ENCODE measurements around the gene AIPL1.

Gene AIPL1

DNA sequence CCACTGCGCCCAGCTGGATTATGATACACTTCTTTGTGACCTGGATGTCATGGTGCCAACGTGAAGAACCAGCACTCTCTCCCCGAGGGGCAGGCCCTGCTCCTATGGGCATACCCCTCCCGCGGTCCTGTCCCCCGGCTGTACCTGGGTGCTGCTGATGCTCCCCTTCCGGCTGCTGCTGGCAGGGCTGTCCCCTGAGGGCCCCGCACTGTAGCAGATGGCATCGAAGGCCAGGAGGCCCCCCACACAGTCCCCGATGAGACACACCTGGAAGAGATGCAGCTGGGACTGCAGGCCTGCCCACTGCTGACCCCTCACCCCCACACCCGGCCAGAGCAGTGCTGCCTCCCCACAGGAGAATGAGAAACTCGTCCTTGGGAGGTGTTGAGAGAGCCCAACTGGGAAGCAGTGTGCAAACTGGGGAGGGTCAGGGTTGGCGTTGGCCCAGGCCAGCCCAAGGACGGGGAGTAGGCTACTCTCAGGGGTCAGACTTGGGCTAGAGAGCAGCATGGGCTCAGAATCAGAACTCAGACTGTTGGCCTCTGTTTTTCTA lies 43.0 kb upstream of the AIPL1 start:
- TF ChIP-seq, protein P1, sequence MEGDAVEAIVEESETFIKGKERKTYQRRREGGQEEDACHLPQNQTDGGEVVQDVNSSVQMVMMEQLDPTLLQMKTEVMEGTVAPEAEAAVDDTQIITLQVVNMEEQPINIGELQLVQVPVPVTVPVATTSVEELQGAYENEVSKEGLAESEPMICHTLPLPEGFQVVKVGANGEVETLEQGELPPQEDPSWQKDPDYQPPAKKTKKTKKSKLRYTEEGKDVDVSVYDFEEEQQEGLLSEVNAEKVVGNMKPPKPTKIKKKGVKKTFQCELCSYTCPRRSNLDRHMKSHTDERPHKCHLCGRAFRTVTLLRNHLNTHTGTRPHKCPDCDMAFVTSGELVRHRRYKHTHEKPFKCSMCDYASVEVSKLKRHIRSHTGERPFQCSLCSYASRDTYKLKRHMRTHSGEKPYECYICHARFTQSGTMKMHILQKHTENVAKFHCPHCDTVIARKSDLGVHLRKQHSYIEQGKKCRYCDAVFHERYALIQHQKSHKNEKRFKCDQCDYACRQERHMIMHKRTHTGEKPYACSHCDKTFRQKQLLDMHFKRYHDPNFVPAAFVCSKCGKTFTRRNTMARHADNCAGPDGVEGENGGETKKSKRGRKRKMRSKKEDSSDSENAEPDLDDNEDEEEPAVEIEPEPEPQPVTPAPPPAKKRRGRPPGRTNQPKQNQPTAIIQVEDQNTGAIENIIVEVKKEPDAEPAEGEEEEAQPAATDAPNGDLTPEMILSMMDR (IDR thresholded peaks at IDR 0.05; ENCODE audit: insufficient read depth, low read length, poor library complexity, severe bottlenecking): no peak
- no peak for TF ChIP-seq EZH2phosphoT487 (conservative IDR thresholded peaks at IDR 0.05; ENCODE audit: low read length)
- H3K27ac ChIP-seq (ENCODE audit: low read depth, low read length): no peak overlapping the region

DNA sequence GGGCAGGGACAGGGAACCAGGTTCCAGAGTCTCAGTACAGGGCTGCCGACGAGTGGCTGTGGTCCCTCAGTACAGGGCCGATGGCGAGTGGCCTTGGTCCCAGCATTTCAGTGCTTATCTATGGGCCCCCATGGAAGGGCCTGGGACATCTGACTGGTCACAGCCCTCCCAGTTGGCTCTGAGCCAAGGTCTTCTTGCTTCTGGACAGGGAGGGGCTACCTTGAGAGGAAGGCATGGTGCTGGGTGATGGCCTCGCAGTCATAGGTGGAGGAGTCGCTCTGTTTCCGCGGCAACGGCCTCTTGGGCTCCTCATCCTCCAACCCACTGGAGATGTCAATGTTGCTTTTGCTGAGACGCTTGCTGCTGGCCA lies 41.9 kb upstream of the AIPL1 start:
- no peak overlapping the region for H3K9ac ChIP-seq (ENCODE audit: low read length)
- no peaks in the 10 kb centered on the region for H4K20me1 ChIP-seq (ENCODE audit: low read depth, low read length)
- H3K9me2 ChIP-seq (replicated peaks; ENCODE audit: insufficient read depth, low read length): no peaks in the 10 kb centered on the region
- no peak overlapping the region for H3K27ac ChIP-seq (ENCODE audit: low read depth, low read length)
- H3K27me3 ChIP-seq (ENCODE audit: low read length): no peaks in the 10 kb centered on the region
- H3K79me2 ChIP-seq (ENCODE audit: insufficient read depth, low read length): no peaks in the 10 kb centered on the region
- no peaks in the 10 kb centered on the region for H3K9me3 ChIP-seq (ENCODE audit: insufficient read depth, low read length)
- no peaks in the 10 kb centered on the region for H3K36me3 ChIP-seq (ENCODE audit: low read length)
- TF ChIP-seq, protein P1 (IDR thresholded peaks at IDR 0.05; ENCODE audit: insufficient read depth, low read length, poor library complexity, severe bottlenecking): no peak
- TF ChIP-seq EZH2phosphoT487 (conservative IDR thresholded peaks at IDR 0.05; ENCODE audit: low read length): no peak
- no peak overlapping the region for H3K4me3 ChIP-seq (ENCODE audit: insufficient read depth, low read length, poor library complexity, severe bottlenecking)
- no peak overlapping the region for H2AFZ ChIP-seq (ENCODE audit: low read depth, low read length, severe bottlenecking)
- no peak overlapping the region for H3K4me2 ChIP-seq (ENCODE audit: low read depth, low read length, poor library complexity, severe bottlenecking)
- H3F3A ChIP-seq (ENCODE audit: insufficient read depth): no peaks in the 10 kb centered on the region

More for the DNA sequence above, 43.0 kb upstream of the AIPL1 start:
- Histone ChIP-seq H3K79me2 (ENCODE audit: insufficient read depth, low read length) (no peaks in the 10 kb centered on the region), H3K4me3 (ENCODE audit: insufficient read depth, low read length, poor library complexity, severe bottlenecking) (no peak overlapping the region), H3K9me2 (replicated peaks; ENCODE audit: insufficient read depth, low read length) (no peaks in the 10 kb centered on the region), H3K9me3 (ENCODE audit: insufficient read depth, low read length) (no peaks in the 10 kb centered on the region), H3K4me2 (ENCODE audit: low read depth, low read length, poor library complexity, severe bottlenecking) (no peak overlapping the region), H4K20me1 (ENCODE audit: low read depth, low read length) (no peaks in the 10 kb centered on the region), H2AFZ (ENCODE audit: low read depth, low read length, severe bottlenecking) (no peak overlapping the region), H3K9ac (ENCODE audit: low read length) (no peak overlapping the region), H3K36me3 (ENCODE audit: low read length) (no peaks in the 10 kb centered on the region), H3F3A (ENCODE audit: insufficient read depth) (no peaks in the 10 kb centered on the region), H3K27me3 (ENCODE audit: low read length) (no peaks in the 10 kb centered on the region)

DNA sequence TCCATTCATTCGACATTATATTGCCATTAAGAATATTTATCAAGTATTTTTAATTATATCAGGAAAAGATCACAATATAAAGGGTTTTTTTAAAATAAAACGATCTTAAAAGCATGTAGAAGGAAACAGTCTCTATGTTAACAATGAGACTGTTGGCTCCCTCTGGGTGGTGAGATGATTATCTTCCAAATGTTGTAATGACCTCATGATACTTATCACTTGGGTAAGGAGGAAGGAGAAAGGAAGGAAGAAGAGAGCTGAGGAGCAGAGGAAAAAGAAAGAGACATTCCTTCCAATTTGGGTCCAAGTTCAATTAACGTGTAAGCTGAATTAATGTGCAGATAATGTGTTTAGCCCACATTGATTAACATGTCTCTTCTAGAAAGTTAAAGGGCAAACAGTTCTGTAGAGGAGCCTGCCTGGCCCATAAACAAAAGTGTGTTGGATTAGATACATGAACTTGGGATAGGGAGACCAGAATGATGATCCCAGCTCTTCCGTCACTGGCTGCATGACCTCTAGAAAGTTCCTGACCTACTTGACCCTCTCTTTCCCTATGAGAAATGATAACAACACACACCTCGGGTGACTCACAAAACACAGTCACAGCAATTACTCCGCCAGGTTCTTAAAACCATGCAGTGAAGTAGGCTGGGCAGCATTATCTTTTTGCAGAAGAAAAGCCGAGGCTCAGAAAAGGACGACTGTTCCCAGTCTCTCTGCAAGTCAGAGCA lies 41.3 kb upstream of the AIPL1 start:
- H2AFZ ChIP-seq (ENCODE audit: low read depth, low read length, severe bottlenecking): no peak overlapping the region
- H3K9me3 ChIP-seq (ENCODE audit: insufficient read depth, low read length): no peaks in the 10 kb centered on the region

More for the DNA sequence above, 41.3 kb upstream of the AIPL1 start:
- TF ChIP-seq, protein P1 (IDR thresholded peaks at IDR 0.05; ENCODE audit: insufficient read depth, low read length, poor library complexity, severe bottlenecking): no peak
- no peak for TF ChIP-seq EZH2phosphoT487 (conservative IDR thresholded peaks at IDR 0.05; ENCODE audit: low read length)
- Histone ChIP-seq H3K9ac (ENCODE audit: low read length) (no peak overlapping the region), H3K79me2 (ENCODE audit: insufficient read depth, low read length) (no peaks in the 10 kb centered on the region), H3K27me3 (ENCODE audit: low read length) (no peaks in the 10 kb centered on the region), H3K9me2 (replicated peaks; ENCODE audit: insufficient read depth, low read length) (no peaks in the 10 kb centered on the region), H4K20me1 (ENCODE audit: low read depth, low read length) (no peaks in the 10 kb centered on the region), H3K4me2 (ENCODE audit: low read depth, low read length, poor library complexity, severe bottlenecking) (no peak overlapping the region), H3K4me3 (ENCODE audit: insufficient read depth, low read length, poor library complexity, severe bottlenecking) (no peak overlapping the region), H3F3A (ENCODE audit: insufficient read depth) (no peaks in the 10 kb centered on the region), H3K27ac (ENCODE audit: low read depth, low read length) (no peak overlapping the region), H3K36me3 (ENCODE audit: low read length) (no peaks in the 10 kb centered on the region)
